Measurements from ENCODE around the gene EIF3K.

GRCh38 chr19:38664503-38665211, 45.7 kb downstream of the EIF3K start:
- TF ChIP-seq, protein P1, sequence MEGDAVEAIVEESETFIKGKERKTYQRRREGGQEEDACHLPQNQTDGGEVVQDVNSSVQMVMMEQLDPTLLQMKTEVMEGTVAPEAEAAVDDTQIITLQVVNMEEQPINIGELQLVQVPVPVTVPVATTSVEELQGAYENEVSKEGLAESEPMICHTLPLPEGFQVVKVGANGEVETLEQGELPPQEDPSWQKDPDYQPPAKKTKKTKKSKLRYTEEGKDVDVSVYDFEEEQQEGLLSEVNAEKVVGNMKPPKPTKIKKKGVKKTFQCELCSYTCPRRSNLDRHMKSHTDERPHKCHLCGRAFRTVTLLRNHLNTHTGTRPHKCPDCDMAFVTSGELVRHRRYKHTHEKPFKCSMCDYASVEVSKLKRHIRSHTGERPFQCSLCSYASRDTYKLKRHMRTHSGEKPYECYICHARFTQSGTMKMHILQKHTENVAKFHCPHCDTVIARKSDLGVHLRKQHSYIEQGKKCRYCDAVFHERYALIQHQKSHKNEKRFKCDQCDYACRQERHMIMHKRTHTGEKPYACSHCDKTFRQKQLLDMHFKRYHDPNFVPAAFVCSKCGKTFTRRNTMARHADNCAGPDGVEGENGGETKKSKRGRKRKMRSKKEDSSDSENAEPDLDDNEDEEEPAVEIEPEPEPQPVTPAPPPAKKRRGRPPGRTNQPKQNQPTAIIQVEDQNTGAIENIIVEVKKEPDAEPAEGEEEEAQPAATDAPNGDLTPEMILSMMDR (IDR thresholded peaks at IDR 0.05) = no peak
- no peak for TF ChIP-seq POLR2A (IDR thresholded peaks at IDR 0.05)
